ENCODE measurements around the gene FAM53B.

The FAM53B gene

DNA sequence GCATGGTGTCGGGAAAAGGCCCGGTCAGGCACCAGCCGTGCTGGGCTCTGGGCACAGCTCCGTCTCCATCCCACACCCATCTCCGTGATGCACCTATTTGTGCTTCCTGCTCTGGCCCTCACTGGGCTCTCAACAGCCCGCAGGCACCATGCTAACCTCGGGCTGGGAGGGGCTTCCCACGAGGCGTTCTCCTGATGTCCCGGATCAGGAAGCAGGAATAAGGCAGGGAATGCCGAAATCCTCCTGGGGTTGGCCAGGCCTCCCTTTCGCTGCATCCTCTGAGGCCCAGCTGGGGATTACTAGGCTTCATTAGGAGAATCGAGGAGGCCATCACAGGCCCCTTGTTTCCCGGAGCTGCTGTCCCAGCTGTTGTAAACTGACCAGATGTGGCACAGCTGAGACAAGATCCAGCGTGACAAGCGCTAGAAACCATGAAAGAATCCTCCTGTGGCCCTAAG is 72.0 kb downstream of the FAM53B start:
- Histone ChIP-seq H3K9me2 (replicated peaks; ENCODE audit: insufficient read depth, low read length) (no peaks in the 10 kb centered on the region), H3K9ac (ENCODE audit: low read length) (no peak overlapping the region), H3K36me3 (replicated peaks; ENCODE audit: insufficient read depth, low read length) (no peaks in the 10 kb centered on the region), H3F3A (ENCODE audit: insufficient read depth, low read length) (no peaks in the 10 kb centered on the region), H3K27me3 (replicated peaks; ENCODE audit: insufficient read depth, low read length) (no peaks in the 10 kb centered on the region), H3K4me1 (ENCODE audit: low read length) (no peaks in the 10 kb centered on the region), H3K79me2 (ENCODE audit: low read length) (peaks cover 40% of the 10 kb centered on the region), H3K4me3 (ENCODE audit: low read length) (no peak overlapping the region), H2AFZ (ENCODE audit: low read length) (no peak overlapping the region), H3K9me3 (replicated peaks; ENCODE audit: insufficient read depth, low read length) (no peaks in the 10 kb centered on the region), H3K27ac (ENCODE audit: low read length) (no peak overlapping the region), H3K4me2 (ENCODE audit: low read depth, low read length) (no peak overlapping the region), H4K20me1 (ENCODE audit: insufficient read depth, low read length) (no peaks in the 10 kb centered on the region)
- no peak for DNase-seq
- TF ChIP-seq EZH2phosphoT487 (IDR thresholded peaks at IDR 0.05; ENCODE audit: low read length): no peak
- TF ChIP-seq, protein P1, sequence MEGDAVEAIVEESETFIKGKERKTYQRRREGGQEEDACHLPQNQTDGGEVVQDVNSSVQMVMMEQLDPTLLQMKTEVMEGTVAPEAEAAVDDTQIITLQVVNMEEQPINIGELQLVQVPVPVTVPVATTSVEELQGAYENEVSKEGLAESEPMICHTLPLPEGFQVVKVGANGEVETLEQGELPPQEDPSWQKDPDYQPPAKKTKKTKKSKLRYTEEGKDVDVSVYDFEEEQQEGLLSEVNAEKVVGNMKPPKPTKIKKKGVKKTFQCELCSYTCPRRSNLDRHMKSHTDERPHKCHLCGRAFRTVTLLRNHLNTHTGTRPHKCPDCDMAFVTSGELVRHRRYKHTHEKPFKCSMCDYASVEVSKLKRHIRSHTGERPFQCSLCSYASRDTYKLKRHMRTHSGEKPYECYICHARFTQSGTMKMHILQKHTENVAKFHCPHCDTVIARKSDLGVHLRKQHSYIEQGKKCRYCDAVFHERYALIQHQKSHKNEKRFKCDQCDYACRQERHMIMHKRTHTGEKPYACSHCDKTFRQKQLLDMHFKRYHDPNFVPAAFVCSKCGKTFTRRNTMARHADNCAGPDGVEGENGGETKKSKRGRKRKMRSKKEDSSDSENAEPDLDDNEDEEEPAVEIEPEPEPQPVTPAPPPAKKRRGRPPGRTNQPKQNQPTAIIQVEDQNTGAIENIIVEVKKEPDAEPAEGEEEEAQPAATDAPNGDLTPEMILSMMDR (IDR thresholded peaks at IDR 0.05; ENCODE audit: low read length): no peak
- no peak for TF ChIP-seq EZH2 (optimal IDR thresholded peaks at IDR 0.05; ENCODE audit: low read depth, low read length)

DNA sequence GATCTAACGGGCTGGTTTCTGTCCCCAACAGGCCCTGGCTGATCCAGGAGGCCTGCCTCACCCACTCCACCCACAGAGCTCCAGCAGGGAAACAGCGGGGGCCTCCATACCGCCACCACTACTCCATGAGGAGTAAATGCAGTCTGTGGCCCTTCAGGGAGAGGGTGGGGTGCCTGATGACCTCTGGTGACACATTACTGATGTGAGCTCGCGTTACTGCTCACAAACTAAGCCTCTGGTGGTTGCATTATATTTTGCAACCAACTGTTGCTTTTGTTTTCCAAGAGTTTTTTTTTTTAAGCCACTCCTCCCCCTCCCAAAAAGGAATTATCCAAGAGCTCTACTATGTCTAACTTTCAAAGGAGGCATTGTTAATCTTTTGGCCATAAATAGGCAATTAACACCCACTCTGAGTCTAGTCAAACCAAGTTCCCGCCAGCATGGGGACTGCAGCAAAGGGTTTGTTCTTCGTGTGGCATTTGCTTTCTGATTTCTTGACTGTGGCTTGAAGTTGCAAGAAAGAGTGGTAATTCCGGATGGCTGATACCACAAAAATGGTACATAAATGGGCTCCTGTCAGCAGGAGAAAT is 72.6 kb downstream of the FAM53B start:
- no peaks in the 10 kb centered on the region for H3K36me3 ChIP-seq (replicated peaks; ENCODE audit: insufficient read depth, low read length)
- no peak overlapping the region for H3K4me3 ChIP-seq (ENCODE audit: low read length)
- H3K9ac ChIP-seq (ENCODE audit: low read length): no peak overlapping the region
- no peaks in the 10 kb centered on the region for H4K20me1 ChIP-seq (ENCODE audit: insufficient read depth, low read length)
- H3K4me2 ChIP-seq (ENCODE audit: low read depth, low read length): no peak overlapping the region
- no peak for TF ChIP-seq EZH2phosphoT487 (IDR thresholded peaks at IDR 0.05; ENCODE audit: low read length)
- TF ChIP-seq, protein P1 (IDR thresholded peaks at IDR 0.05; ENCODE audit: low read length): no peak
- no peak for TF ChIP-seq EZH2 (optimal IDR thresholded peaks at IDR 0.05; ENCODE audit: low read depth, low read length)
- DNase-seq: no peak
- no peaks in the 10 kb centered on the region for H3K4me1 ChIP-seq (ENCODE audit: low read length)
- peaks cover 37% of the 10 kb centered on the region for H3K79me2 ChIP-seq (ENCODE audit: low read length)
- no peaks in the 10 kb centered on the region for H3K27me3 ChIP-seq (replicated peaks; ENCODE audit: insufficient read depth, low read length)
- no peaks in the 10 kb centered on the region for H3K9me3 ChIP-seq (replicated peaks; ENCODE audit: insufficient read depth, low read length)
- no peaks in the 10 kb centered on the region for H3F3A ChIP-seq (ENCODE audit: insufficient read depth, low read length)
- no peak overlapping the region for H2AFZ ChIP-seq (ENCODE audit: low read length)
- H3K27ac ChIP-seq (ENCODE audit: low read length): no peak overlapping the region
- H3K9me2 ChIP-seq (replicated peaks; ENCODE audit: insufficient read depth, low read length): no peaks in the 10 kb centered on the region

DNA sequence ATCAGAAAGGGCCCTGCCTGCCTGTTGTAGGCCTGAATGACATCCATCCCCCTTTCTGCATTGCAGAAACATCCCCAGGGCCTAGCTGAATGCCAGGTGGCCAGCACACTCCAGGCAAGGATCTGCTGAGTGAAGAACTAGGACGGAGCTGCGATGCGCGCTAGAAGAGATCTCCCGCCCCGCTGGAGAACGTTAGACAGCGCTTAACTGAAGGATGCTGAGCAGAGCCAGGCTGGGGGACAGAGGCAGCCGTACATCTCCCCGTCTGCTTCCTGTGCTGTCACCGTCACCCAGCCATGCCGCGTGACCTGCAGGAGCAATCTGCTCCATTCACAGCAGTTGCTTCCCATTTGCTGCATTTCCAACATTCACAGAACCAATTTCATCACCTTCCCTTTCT is 73.3 kb downstream of the FAM53B start:
- H3F3A ChIP-seq (ENCODE audit: insufficient read depth, low read length): no peaks in the 10 kb centered on the region
- H4K20me1 ChIP-seq (ENCODE audit: insufficient read depth, low read length): no peaks in the 10 kb centered on the region
- no peak overlapping the region for H3K9ac ChIP-seq (ENCODE audit: low read length)
- H3K4me3 ChIP-seq (ENCODE audit: low read length): no peak overlapping the region
- peaks cover 32% of the 10 kb centered on the region for H3K79me2 ChIP-seq (ENCODE audit: low read length)
- H3K27ac ChIP-seq (ENCODE audit: low read length): no peak overlapping the region
- no peaks in the 10 kb centered on the region for H3K4me1 ChIP-seq (ENCODE audit: low read length)
- H2AFZ ChIP-seq (ENCODE audit: low read length): no peak overlapping the region
- DNase-seq: no peak
- H3K9me3 ChIP-seq (replicated peaks; ENCODE audit: insufficient read depth, low read length): no peaks in the 10 kb centered on the region
- H3K36me3 ChIP-seq (replicated peaks; ENCODE audit: insufficient read depth, low read length): no peaks in the 10 kb centered on the region
- TF ChIP-seq, protein P1 (IDR thresholded peaks at IDR 0.05; ENCODE audit: low read length): no peak
- no peak for TF ChIP-seq EZH2 (optimal IDR thresholded peaks at IDR 0.05; ENCODE audit: low read depth, low read length)
- TF ChIP-seq EZH2phosphoT487 (IDR thresholded peaks at IDR 0.05; ENCODE audit: low read length): no peak
- no peak overlapping the region for H3K4me2 ChIP-seq (ENCODE audit: low read depth, low read length)
- H3K27me3 ChIP-seq (replicated peaks; ENCODE audit: insufficient read depth, low read length): no peaks in the 10 kb centered on the region
- H3K9me2 ChIP-seq (replicated peaks; ENCODE audit: insufficient read depth, low read length): no peaks in the 10 kb centered on the region

Data from MM.1S (cell line).